ENCODE results near the gene SDHC.

GRCh38 chr1:161381707-161382106 is 67.5 kb downstream of the SDHC start:
- TF ChIP-seq OSR1 (CRISPR knock-in tag; IDR thresholded peaks at IDR 0.05) (no peak), CSRNP3 (CRISPR knock-in tag; IDR thresholded peaks at IDR 0.05) (no peak), RARB (CRISPR knock-in tag; IDR thresholded peaks at IDR 0.05) (no peak), ZFP30 (CRISPR knock-in tag; IDR thresholded peaks at IDR 0.05) (no peak), SNAI2 (CRISPR knock-in tag; IDR thresholded peaks at IDR 0.05) (no peak), CSDC2 (CRISPR knock-in tag; IDR thresholded peaks at IDR 0.05) (no peak), PATZ1 (CRISPR knock-in tag; IDR thresholded peaks at IDR 0.05; ENCODE audit: borderline replicate concordance) (no peak), ZFP3 (CRISPR knock-in tag; IDR thresholded peaks at IDR 0.05) (no peak), ZNF70 (CRISPR knock-in tag; IDR thresholded peaks at IDR 0.05) (no peak), ARNTL (CRISPR knock-in tag; IDR thresholded peaks at IDR 0.05; ENCODE audit: borderline replicate concordance, low read depth) (no peak), ESRRG (CRISPR knock-in tag; IDR thresholded peaks at IDR 0.05) (no peak)

Data from SK-N-SH treated with all-trans-retinoic acid at 6 μM for 48 hours (cell line).